Hepatic stellate cell (primary cell): ENCODE measurements around the gene NOP53.
"Not testable (repeated sequence)": the region's sequence is repeated elsewhere in the genome, so short reads cannot be mapped to it uniquely, and the experiment has no call there.

Source experiments
- DNase-seq: peaks from one replicate; pipeline ENCODE4 v3.0.0; 2011; ENCODE audit warnings: low spot score

The NOP53 gene

GRCh38 chr19:47754206-47755064 lies 9.1 kb downstream of the NOP53 start:
- peak; percentile 6 for DNase-seq

- no peak for DNase-seq
Measured at GRCh38 chr19:47755065-47755761, 9.9 kb downstream of the NOP53 start.

- peak; percentile 4 for DNase-seq
Measured at GRCh38 chr19:47755762-47756626, 10.6 kb downstream of the NOP53 start.

- no peak for DNase-seq
Measured at GRCh38 chr19:47756627-47756929, 11.2 kb downstream of the NOP53 start.

GRCh38 chr19:47756953-47757608 lies 11.7 kb downstream of the NOP53 start:
- DNase-seq, result no peak

- no peak for DNase-seq
Measured at GRCh38 chr19:47757617-47758442, 12.5 kb downstream of the NOP53 start.

GRCh38 chr19:47758443-47758804 lies 13.1 kb downstream of the NOP53 start:
- DNase-seq, result no peak

- DNase-seq, result no peak
Measured at GRCh38 chr19:47760632-47760999, 15.3 kb downstream of the NOP53 start.

GRCh38 chr19:47761566-47761965 lies 16.2 kb downstream of the NOP53 start:
- no peak for DNase-seq

GRCh38 chr19:47762151-47762550 lies 16.8 kb downstream of the NOP53 start:
- no peak for DNase-seq

- DNase-seq, result no peak
Measured at GRCh38 chr19:47762615-47763308, 17.4 kb downstream of the NOP53 start.

- DNase-seq, result not testable (repeated sequence)
Measured at GRCh38 chr19:47764705-47765104, 19.4 kb downstream of the NOP53 start.

- peak; percentile 64 for DNase-seq
Measured at GRCh38 chr19:47765523-47766358, 20.4 kb downstream of the NOP53 start.

GRCh38 chr19:47766359-47766620 lies 20.9 kb downstream of the NOP53 start:
- DNase-seq, result no peak

- no peak for DNase-seq
Measured at GRCh38 chr19:47766670-47767069, 21.3 kb downstream of the NOP53 start.

- no peak for DNase-seq
Measured at GRCh38 chr19:47767349-47767748, 22.0 kb downstream of the NOP53 start.

- DNase-seq, result no peak
Measured at GRCh38 chr19:47768604-47769003, 23.3 kb downstream of the NOP53 start.

- no peak for DNase-seq
Measured at GRCh38 chr19:47769534-47769933, 24.2 kb downstream of the NOP53 start.

GRCh38 chr19:47771291-47771690 lies 25.9 kb downstream of the NOP53 start:
- DNase-seq, result not testable (repeated sequence)

- no peak for DNase-seq
Measured at GRCh38 chr19:47776568-47776967, 31.2 kb downstream of the NOP53 start.
